Measurements from ENCODE around the gene BGLAP.
"Not testable (repeated sequence)": the region's sequence is repeated elsewhere in the genome, so short reads cannot be mapped to it uniquely, and the experiment has no call there.

BGLAP gene

GRCh38 chr1:156241926-156242325 is at the start of gene BGLAP:
BGLAP (plus strand) TSS chr1:156242184; CDS start chr1:156242232, 48 bp downstream.
- no peak for DNase-seq

- DNase-seq, result no peak
Measured at GRCh38 chr1:156193208-156193487, 48.8 kb upstream of the BGLAP start.

GRCh38 chr1:156193488-156194299 is 48.3 kb upstream of the BGLAP start, which contains the start of gene SLC25A44:
SLC25A44 (plus strand) TSS chr1:156194104; CDS start chr1:156199848, 5,744 bp downstream.
- peak; percentile 95 for DNase-seq

- DNase-seq, result no peak
Measured at GRCh38 chr1:156194300-156194652, 47.7 kb upstream of the BGLAP start.

- DNase-seq, result no peak
Measured at GRCh38 chr1:156195853-156196252, 46.1 kb upstream of the BGLAP start.

DNA sequence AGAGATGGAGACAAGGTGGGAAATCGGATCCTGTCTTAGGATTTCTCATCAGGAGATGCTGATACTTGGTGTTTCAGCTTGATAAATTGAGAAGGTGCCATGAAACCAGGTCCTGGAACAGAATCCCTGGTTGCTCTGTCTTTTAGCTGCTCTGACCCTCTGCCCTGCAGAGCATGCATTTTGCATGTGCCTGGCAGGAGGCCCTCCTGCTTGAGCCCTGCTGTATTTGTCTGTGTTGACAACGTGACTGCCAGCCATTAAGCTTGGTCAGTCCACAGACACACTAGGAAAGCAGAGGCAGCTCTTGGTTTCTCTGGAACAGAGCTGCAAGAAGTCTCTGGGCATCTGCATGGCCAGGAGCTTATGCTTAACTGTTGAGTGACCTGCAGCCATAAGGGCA is 45.5 kb upstream of the BGLAP start:
- DNase-seq, result no peak

GRCh38 chr1:156198831-156199349 is 43.1 kb upstream of the BGLAP start:
- DNase-seq, result no peak

- no peak for DNase-seq
Measured at GRCh38 chr1:156200044-156200443, 41.9 kb upstream of the BGLAP start.

GRCh38 chr1:156203331-156203730 is 38.7 kb upstream of the BGLAP start:
- DNase-seq, result no peak

DNA sequence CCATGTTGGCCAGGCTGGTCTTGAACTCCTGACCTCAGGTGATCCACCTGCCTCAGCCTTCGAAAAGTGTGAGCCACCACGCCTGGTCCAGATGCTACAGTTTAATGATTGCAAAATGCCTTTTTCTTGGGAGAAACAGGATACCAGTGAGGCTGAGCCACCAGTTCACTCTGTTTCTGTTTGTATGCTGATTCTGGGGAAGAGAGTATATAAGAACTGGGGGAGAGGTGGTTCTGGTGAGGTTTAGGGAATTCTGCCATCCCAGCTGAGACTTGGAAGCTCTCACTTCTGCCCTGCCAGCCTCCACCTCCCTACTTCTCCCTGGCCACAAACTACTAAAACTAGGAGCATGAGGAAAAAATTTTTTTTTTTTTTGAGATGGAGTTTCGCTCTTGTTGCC is 37.3 kb upstream of the BGLAP start:
- DNase-seq, result no peak

DNA sequence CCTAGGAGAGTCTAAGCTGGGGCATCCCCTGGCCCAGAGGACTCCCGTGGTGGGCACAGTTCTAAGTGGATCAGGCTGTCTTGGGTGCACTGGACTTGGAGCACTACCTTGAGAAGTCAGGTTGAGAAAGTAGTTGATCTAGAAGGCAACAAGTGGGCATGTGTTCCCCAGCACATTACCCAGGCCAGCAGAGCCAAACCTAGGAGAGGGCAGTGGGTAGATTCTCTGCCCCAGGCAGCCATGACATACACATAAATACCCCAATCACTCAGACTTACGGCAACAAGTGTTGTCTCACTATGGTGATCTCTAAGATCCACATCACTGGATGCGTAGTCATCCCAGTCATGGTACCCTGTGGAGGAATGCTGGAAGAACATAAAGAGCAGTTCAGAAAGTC is 30.7 kb upstream of the BGLAP start:
- DNase-seq, result no peak

- no peak for DNase-seq
Measured at GRCh38 chr1:156212130-156212529, 29.9 kb upstream of the BGLAP start.

- peak; percentile 92 for DNase-seq
Measured at GRCh38 chr1:156212833-156213643, 28.9 kb upstream of the BGLAP start, which contains the start of gene PMF1. PMF1 (plus strand) TSS chr1:156213007; CDS start chr1:156213016, 9 bp downstream.

DNA sequence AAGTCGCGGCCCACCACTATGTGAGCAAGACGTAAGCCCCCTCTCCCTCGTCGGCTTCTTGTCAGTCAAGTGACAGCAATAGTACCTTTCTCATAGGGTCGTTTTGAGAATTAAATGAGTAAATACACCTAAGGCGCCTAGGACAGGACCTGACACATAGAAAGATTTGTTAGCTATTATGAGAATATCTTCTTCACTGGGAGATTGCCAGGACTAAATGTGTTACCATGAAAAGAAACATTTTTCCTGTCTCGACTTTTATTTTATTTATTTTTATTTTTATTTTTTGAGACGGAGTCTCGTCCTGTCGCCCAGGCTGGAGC is 28.4 kb upstream of the BGLAP start:
- no peak for DNase-seq

- no peak for DNase-seq
Measured at GRCh38 chr1:156214024-156214748, 27.8 kb upstream of the BGLAP start.

DNA sequence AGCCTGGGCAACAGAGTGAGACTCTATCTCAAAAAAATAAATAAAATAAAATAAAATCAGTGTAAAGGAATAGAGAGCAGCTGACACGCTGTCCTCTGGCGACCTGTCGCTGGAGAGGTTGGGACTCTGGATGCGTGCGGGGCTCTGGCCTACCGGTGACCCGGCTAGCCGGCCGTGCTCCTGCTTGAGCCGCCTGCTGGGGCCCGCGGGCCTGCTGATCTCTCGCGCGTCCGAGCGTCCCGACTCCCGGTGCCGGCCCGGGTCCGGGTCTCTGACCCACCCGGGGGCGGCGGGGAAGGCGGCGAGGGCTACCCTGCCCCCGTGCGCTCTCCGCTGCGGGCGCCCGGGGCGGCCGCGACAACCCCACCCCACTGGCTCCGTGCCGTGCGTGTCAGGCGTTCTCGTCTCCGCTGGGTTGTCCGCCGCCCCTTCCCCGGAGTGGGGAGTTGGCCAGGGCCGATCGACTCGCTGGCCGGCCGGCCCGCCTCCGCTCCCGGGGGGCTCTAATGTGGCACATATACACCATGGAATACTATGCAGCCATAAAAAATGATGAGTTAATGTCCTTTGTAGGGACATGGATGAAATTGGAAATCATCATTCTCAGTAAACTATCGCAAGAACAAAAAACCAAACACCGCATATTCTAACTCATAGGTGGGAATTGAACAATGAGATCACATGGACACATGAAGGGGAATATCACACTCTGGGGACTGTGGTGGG is 25.5 kb upstream of the BGLAP start:
- not testable (repeated sequence) for DNase-seq

- DNase-seq, result no peak
Measured at GRCh38 chr1:156217871-156218270, 24.1 kb upstream of the BGLAP start.

- DNase-seq, result no peak
Measured at GRCh38 chr1:156220226-156220625, 21.8 kb upstream of the BGLAP start.

DNA sequence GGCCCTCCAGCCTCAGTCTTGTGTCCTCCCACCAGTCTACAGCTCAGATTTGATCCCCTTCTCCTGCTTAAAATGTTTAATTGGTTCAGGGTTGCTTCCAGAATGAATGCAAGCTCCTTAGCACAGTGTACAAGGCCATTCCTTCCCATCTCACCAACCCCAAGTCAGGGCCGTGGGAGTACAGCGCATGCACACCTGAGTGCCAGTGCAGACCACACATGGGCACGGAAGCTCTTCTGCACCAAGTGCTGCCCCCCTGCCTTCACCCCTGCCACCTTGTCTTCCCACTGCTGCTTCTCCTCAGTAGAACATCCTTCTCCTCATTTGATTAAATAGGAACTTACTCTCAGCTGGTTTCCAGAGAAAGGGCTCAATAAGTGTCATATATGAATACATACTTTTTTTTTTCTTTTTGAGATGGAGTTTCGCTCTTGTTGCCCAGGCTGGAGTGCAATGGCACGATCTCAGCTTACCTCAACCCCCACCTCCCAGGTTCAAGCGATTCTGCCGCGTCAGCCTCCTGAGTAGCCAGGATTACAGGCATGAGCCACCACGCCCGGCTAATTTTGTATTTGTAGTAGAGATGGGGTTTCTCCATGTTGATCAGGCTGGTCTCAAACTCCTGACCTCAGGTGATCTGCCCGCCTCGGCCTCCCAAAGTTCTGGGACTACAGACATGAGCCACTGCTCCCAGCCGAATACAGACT is 19.8 kb upstream of the BGLAP start:
- no peak for DNase-seq

- no peak for DNase-seq
Measured at GRCh38 chr1:156225677-156226014, 16.3 kb upstream of the BGLAP start.

DNA sequence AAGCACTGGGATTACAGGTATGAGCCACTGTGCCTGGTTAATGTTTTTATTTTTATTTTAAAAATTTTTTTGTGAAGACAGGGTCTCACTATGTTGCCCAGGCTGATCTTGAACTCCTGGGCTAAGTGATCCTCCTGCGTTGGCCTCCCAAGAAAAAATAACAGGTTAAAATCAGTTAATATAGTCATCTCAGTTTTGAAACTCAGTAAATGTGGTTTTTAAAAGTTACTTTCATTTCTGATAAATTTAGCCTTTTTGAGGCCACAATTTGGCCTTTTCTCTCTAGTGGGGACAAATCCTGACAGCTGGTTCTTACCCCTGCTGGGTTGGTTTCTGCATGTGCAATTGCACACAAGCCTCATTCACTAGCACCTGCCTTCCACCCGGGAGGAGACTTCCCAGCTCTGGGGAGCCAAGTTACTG is 15.9 kb upstream of the BGLAP start:
- no peak for DNase-seq

- no peak for DNase-seq
Measured at GRCh38 chr1:156226782-156227181, 15.2 kb upstream of the BGLAP start.

Data from activated CD4-positive, alpha-beta T cell treated with anti-CD3 and anti-CD28 coated beads for 1 hour (primary cell).